HG02852 (cell line): ENCODE data around the gene SAMD14.
A peak's percentile ranks its signal among the peaks of the same experiment; 100 is the strongest.

ENCODE experiments used
- ATAC-seq: cut with Tn5 transposase; IDR thresholded peaks from one replicate; pipeline ENCODE4 v1.9.1; 2021; ENCODE audit warnings: mild to moderate bottlenecking, moderate library complexity; ENCODE audit not compliant: unreplicated experiment

SAMD14 gene

DNA sequence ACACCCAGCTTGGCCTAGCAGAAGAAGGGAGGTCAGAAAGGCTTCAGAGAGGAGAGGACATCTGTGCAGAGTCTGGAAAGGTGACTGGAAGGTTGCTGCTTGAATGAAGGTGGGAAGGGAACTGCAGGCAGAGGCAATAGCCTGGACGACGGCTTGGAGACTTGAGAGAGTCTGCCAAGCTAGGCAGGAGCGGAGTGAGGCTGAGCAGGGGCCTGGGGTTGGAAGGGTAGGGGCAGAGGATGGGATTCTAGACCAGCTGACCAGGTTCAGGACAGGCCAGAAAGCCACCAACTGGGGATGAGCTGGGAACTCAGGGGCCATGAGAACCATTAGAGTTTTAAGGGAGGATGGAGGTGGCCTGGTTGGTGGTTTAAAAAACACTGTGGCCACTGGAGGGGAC lies 35.5 kb upstream of the SAMD14 start:
- no peak for ATAC-seq

DNA sequence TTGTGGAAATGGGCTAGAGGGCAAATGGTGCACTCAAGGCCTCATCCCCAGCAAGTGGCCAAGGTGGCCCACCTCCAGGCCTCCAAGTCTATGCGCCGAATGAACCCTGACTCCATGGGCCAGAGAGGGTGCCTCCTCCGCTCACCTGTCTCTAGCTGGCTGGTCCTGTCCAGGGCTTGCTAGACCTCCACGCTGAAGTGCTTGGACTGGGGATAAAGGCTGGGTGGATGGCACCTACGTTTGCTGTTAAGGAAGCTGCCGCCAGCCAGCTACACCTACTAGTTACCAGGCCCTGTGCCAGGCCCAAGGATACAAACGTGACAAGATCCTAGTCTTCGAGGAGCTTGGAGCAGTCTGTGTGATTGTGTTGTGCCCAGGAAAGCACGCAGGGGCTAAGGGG lies 35.1 kb upstream of the SAMD14 start:
- no peak for ATAC-seq

DNA sequence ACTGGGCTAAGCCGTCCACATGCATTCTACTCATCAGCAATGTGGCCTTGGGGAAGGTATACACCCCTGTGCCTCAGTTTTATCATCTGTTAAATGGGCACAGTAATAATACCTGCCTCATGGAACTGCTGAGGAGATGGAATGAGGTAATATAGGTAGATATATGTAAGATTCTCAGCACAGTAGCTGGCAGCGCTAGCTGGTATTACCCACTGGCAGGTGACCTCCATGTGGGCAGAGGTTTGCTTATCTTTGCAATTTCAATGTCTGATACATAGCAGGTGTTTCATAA lies 34.7 kb upstream of the SAMD14 start:
- no peak for ATAC-seq

DNA sequence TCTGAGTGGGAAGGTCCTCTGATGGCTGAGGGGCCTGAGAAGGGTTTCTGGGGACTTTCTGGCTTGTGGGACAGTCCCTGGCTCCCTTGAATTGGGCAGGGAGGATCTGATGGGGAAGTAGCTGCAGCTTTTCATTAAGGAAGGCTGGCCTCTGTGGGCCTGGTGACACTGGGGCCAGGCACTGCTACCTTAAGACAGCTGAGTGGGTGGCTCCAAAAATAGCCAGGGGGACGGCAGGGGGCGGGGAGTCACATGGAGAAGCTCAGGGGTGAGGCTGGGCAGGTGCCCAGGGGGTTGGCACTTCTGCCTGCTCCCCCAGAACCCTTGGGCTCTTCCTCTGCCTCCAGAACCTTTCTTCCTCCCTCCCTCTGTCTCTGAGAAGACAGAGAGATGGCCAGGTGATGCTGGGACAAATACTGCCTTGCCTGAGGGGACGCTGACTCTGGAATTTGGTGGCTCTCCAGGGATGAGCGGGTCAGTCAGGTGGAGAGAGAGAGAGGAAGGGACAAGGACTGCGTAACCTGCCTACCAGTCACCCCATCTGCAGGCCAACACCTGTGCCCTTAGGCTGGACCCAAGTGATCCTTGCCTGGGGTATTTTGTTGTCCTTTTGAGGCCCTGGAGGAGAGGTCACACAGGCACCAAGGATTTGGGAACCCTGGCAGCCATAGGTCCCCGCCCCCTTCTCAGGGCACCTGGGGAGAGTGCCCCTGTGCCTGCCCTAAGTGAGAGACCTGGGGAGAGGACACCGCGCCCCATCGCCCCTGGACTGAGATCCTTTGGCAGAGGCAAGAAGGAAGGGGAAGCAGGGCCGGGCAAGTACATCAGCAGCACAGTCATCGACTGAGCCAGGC lies 34.1 kb upstream of the SAMD14 start:
- ATAC-seq, result no peak

DNA sequence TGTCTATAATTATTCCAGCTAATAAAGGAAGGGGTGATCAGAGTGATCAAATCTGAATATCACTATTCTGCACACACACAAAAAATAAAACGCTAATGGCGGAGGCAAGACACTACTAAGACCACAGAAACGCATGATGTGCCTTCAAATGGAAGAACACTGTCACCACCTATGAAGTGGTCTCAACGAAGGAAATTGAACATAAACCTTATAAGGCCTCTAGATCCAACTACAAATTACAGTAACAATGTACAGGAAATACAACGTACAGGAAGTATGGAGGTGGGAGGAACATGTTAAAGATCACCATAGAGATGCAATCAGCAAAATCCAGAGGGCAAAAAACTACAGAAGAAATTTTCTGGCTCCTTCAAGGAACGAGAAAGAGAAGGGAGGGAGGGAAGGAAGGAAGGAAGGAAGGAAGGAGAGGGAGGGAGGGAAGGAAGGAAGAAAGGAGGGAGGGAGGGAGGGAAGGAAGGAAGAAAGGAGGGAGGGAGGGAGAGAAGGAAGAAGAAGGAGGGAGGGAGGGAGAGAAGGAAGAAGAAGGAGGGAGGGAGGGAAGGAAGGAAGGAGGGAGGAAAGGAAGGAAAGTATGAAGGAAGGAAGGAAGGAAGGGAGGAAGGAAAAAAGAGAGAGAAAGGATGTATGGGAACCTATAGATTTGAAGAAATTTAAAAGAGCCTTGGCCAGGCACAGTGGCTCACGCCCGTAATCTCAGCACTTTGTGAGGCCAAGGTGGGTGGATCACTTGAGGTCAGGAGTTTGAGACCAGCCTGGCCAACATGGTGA lies 32.7 kb upstream of the SAMD14 start:
- ATAC-seq, result no peak

DNA sequence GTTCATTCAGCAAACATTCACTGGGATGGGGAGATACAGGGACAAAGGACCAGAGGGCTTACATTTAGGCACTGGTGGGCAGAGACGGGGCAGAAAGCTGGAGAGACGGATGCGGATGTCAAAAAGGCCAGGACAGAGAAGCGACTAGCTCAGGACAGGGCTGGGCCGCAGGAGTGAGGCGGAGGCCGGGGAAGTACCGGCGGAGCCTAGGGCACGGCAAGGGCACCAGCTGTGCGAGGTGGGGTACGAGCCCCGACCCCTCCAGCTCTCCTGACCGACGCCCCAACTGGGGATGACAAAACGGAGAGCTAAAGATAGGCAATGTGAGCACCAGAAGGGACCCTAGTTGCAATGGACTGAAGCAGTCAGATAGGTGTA lies 31.9 kb upstream of the SAMD14 start:
- ATAC-seq, result no peak

DNA sequence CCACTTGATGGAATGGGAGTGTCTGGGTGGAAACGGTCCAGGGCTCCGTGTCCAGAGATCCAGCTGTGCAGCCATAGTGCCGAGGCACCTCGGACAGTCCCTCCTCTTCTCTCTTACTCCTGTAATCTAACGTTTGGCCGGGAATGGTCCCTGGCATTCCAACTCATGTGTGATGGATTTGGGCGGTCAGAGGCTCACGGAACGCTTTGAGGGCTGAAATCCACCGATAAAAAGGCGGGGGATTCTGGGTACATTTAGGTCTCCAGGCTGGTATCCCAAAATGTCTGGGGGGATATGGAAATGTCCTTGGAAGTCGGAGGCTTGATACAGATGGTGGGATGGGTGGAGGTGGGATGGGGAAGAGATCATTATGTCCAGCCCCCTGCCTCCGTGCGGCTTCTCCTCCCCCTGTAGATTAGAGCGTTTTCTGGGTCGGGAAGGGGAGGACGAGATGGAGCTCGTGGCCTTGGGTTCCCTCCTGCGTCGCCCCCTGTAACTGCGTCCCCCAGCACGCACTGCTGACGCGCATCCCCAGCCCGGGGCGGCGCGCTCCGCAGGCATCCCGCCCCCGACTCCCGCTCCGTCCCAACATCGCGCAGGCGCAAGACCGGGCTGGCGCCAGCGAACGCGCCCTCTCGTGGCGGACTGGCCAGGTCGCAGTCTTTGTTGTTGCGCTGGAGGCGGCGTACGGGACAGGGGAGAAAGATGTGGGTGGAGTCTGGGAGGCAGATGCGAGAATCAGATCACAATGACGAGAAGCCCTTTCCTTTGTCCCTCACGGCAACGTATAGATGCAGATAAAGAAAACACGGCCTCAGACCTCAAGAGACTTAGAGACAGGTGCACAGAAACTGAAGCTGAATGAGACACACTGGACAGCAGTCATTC lies 31.3 kb upstream of the SAMD14 start:
- ATAC-seq, result peak; percentile 92

DNA sequence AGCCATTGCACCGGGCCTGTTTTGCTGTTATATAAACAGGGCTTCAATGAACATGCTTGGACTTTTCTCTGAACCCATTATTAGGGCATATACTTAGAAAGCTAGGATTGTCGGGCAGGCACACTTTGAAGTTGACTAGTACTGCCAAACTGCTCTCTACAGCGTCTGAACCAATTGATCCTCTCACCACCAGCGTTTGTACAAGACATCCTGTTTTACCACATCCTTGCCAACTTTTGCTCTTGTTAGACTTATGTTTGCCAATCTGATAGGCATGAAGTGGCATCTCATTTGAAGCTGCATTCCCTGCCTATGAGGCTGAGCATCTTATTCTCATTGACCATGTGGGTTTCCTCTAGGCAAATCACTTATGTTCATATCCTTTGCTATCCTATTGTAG lies 27.9 kb upstream of the SAMD14 start:
- no peak for ATAC-seq

DNA sequence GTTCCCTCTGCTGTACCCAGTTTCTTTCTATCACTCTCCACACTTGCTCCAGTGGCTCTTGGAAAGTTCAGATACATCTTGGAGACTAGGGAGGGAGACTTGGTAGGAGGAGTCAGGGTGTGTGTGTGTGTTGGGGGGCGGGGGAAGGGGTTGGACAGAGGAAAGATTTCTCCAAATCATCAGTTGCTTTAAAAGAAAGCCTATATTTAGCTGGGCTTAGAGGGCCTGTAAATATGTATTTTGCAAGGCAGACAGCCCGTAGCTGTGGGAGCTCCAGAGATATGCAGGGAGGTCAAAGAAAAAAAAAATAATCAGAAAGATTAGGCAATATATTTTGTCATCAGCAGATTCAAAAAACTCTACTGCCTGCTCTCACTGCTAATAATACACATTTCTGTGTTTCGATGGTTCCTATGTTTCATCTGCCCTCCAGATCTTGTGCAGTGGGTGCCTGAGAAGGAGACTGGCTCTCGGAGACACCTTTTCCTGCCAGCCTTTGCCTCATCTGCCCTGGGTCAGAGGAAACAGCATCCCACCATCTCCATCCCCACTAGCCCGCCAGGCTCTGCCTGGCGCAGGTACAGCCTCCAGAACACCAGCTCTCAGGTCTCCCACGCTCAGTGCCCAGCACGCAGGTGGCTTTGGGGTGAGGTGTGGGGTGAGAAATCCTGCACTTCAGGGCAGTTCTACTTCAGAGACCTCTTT lies 25.3 kb upstream of the SAMD14 start:
- no peak for ATAC-seq

DNA sequence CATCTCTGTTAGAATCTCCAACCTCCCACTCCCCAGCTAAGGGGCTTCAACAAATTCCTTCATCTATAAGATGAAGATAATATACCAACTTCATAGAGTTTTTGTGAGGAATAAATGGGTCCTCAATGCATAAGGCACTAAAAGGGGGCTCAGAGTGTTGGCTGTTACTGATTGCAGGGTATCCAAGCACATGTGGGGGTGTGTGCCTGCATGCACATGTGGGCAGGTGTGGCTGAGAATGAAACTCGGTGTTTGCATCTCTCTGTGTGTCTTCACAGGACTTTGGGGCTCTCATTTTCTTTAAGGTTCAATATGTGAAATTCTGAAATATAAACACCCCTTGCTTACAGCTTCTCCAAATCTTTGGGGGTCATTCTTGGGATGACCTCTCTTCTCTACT lies 24.6 kb upstream of the SAMD14 start:
- no peak for ATAC-seq

DNA sequence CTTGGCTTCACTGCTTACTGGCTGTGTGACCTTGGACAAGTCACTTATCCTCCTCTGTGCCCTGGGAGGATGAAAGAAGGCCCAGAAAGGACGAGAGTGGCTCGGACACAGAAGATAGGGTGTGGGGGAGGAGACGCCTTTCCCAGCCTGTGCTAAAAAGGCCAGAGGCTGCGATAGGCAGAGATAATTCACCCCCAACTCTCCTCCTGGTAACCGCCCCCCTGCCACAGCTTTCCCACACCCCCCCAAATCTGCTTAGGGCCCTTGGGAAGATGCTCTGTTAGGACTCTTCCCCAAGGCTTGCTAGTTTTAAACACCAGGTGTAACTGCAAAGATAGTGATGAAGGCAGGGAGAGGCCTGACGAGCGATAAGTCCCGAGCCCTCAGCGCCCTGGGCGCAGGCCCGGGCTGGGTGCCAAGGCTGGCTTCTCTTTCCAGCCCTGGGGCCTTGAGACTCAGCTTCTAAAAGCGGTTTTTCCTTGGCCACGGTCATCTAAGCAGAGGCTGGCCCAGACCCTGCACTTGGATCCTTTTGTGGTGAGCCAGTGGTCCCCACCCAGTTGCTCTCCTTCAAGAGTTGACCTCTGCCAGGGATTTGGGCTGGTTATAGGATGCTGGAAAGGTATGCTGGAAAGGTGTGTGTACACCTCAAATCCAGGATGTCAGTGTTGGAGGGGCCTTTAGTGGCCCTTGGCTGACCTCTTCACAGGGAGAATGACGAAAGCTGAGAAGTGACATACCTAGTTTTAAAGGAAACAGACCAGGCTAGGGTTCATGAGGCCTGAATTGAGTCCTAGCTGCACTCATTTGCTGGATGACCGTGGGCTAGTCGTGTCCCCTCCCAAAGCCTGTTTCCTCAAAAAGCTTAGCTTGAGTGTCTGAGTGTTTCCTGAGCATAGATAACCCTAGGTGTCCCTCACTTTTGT lies 24.0 kb upstream of the SAMD14 start:
- ATAC-seq, result no peak

DNA sequence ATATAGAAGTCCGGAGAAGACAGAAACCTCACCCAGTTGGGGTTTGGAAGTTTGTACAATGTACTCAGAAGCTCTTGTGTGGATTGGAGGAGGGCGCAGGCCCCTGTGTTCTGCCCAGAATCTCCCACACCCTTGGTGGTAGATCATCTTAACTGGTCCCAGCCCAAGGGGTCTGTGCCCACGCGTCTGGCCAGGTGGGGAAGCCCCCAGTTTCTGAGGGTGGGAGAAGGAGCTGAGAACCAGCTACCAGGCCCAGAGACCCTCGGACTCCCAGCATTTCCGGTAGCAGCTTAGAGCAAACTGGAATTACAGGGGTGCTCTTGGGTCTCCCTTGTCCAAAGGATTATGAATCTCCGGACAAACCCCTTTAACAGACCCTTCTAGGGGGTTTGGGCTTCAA lies 22.8 kb upstream of the SAMD14 start:
- ATAC-seq, result no peak

DNA sequence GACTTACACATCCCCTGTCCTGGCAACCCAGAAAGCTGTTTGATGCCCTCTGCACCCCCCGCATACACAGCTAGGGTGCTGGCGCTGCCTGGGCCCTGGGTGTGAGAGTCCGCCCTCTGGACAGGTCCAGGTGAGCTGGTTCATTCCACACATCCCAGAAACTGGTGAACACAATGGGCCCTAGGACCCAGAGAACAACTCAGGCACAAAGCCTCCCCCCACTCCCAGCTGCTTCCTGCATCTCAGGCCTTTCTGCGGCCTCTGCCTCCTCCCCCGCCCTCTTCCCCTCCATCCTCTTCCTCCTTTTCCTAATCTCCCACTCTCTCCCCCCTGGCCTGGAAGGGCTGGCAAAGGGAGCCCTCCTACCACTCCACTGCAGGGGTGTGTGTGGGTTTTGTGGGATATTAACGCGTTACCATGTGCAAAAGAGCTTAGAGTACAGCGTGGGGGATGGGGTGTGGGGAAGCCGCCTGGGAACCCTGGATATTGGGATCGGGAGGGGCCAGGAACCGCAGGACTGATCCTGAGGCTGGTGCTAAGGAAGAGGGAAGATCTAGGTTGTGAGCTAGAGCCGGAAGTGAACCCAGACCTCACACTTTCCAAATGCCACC lies 22.1 kb upstream of the SAMD14 start:
- ATAC-seq, result no peak

DNA sequence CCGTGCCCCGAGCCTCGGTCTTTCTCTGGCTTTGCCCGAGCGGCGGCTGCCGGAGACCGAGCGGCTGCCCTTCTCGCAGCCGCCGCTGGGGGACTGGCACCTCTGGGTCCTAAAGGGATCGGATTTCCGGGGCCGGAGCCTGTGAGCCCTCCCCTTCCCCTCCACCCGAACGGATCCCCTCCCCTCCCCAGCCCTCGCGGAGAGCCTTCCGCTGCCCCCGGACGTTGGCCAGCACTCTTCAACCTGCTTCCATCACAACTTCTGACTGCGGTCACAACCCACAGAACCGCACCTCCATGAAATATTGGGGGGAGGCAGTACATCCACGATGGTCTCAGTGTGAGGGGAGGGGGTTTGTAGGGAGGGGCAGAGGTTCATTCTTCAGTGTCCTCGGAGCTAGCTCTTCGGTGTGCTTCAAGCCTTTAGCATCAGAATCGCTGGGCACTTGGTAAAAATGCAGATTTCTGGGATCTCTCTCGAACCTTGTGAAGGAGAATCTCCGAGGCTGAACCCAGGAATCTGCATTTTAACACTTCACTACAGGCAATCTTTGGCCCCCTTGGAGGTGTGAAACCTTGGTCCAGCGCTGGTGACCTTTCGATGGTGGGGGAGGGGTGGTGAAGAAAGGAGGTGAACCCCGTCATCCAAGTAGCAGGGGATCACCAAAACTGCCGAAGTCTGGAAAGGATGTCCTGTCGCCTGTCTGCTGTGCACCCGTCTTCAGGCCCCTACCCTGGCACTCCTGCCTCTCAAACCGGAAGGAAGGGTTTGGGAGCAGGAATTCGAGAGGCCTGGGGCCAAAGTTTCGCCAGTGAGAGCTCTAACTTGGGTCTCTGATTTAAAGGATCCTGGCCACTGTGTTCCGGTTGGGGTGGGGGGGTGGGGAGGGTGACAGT lies 21.3 kb upstream of the SAMD14 start:
- ATAC-seq, result peak; percentile 41

DNA sequence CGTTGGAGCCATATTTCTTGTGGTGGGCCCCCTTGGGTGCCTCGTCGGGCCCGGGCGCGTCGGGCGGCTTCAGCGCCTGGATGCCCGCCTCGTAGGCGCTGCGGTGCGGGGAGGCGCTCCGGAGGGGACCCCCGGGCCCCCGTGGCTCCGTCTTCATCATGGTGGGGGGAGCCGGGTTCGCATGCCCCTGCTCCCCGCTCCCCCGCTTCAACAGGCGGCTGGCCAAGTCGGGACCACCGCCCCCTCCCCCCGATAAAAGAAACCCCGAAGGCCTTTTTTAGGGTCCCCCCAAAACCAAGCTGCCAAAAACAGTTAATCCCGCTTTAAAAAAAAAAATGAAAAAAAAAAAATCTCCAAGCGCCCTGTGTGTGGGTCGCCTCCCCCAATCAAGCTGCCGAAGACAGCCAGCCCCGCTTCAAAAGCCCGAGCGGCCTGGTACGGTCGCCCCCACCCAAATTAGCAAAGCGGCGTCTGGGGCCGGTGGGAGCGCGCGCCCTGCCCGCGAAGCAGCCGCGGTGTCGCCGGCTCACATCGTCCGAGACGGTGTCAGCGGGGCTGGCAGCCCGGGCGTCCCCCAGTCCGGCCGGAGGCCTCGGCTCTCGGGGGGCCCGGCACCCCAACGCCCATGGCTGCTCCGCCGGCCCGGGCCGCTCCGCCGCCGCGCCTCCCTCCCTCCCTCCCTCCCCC lies 20.5 kb upstream of the SAMD14 start, which contains the start of gene PPP1R9B:
Gene PPP1R9B, minus strand, starts transcription at position 324 of the 687 bp plus-strand sequence. Its CDS starts 164 bp downstream, at position 160.
- no peak for ATAC-seq

DNA sequence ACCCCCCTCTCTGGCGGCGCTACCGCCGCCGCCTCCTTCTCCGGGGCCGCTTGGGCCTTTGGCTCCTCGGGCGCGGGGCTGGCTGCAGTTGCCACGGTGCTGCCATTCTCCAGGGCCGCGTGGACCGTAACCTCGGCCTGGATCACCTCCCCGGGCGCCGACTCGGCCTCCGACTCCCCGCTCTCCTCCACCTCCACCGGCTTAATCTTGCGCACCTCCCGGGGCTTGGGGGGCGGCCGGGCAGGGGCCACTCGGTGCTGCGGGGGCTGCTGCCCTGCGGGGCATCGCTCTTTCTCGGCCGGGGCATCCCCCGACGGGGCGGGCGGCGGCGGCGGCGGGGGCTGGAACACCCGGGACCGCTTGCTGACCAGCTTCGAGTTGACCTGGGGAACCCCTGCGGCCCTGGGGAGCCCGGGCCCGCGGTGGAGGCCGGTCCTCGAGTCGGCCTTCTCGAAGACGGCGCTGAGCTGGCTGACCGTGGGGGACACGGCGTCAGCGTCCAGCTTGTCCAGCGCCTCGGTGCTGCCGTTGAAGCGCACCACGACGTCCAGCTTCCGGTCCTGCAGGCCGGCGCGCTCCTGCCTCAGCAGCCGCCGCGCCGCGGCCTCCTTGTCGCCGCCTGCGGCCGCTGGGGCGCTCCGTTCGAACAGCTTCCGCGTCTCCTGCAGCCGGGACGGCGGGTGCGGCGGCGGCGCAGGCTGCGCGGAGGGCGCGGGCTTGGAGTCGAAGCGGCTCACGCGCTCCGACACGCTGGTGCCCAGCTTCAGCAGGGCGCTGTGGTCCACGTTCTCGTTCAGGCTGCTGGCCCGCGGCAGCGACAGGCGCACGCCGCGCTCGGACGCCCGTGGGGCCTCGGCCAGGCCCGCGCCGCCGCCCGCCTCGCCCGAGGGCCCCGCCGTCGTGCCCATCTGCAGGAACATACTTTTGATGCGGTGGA lies 19.7 kb upstream of the SAMD14 start:
- ATAC-seq, result no peak

DNA sequence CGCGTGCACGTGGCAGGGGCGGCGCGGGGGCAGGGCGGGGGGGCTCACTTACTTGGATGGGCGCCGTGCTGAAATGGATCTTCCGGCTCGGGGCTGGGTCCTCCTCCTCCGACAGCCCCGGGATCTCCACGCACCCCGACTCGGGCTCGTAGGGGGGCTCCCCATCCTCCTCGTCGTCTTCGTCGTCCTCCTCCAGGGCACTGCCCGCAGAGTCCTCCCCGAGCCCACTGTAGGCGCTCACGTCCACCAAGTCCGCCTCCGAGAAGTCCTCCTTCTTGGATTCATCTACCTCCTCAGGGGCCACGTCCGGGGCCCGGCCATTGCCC lies 19.1 kb upstream of the SAMD14 start:
- ATAC-seq, result no peak
